ENCODE data around the gene TFDP3. TPM values are rescaled to one million over a fixed set of nuclear protein-coding genes. Genes with fewer than 3 reads are reported as not detected.

Gene TFDP3
- total RNA-seq, 4 donors from 2014 or later = not detected

GRCh38 chrX:133248177-133248576, 30.0 kb upstream of the TFDP3 start:
- TF ChIP-seq POLR2AphosphoS5 (IDR thresholded peaks at IDR 0.05) (no peak), EP300 (IDR thresholded peaks at IDR 0.05; ENCODE audit: low read depth) (no peak)
- H3K36me3 ChIP-seq = no peaks in the 10 kb centered on the region
- H3K4me1 ChIP-seq = no peaks in the 10 kb centered on the region
- H3K27ac ChIP-seq = no peak overlapping the region
- H3K4me3 ChIP-seq = no peak overlapping the region
- in situ Hi-C loops (cut with MboI; ENCODE audit: low pct_ligation_motif_present in 1 of 4, low pct_unique_long_range_greater_than_20kb in 1 of 4, low sequenced_read_pairs in 3 of 4) (no loop called here), intact Hi-C loops (cut with DNase I; ENCODE audit: low total_unique reads) (no loop called here)
- H3K27me3 ChIP-seq = no peaks in the 10 kb centered on the region
- no peaks in the 10 kb centered on the region for H3K9me3 ChIP-seq
- no peak for DNase-seq
- 57% methylated on average over 2 of the region's 2 CpGs; no CpG with 5 or more reads in 1 of the 2 donors for WGBS, 2 donors (ENCODE audit: low coverage in 1 of 2)

- in situ Hi-C loops (cut with MboI; ENCODE audit: low pct_ligation_motif_present in 1 of 4, low pct_unique_long_range_greater_than_20kb in 1 of 4, low sequenced_read_pairs in 3 of 4) = no loop called here
- no peaks in the 10 kb centered on the region for H3K9me3 ChIP-seq
Observed at GRCh38 chrX:133246921-133247320, 28.8 kb upstream of the TFDP3 start.

GRCh38 chrX:133235830-133236229, 17.7 kb upstream of the TFDP3 start:
- no peaks in the 10 kb centered on the region for H3K36me3 ChIP-seq
- in situ Hi-C loops (cut with MboI; ENCODE audit: low pct_ligation_motif_present in 1 of 4, low pct_unique_long_range_greater_than_20kb in 1 of 4, low sequenced_read_pairs in 3 of 4) (no loop called here), intact Hi-C loops (cut with DNase I; ENCODE audit: low total_unique reads) (no loop called here)
- TF ChIP-seq CTCF (IDR thresholded peaks at IDR 0.05) = no peak
- no peak for TF ChIP-seq EP300 (IDR thresholded peaks at IDR 0.05; ENCODE audit: low read depth)
- no peak for TF ChIP-seq POLR2AphosphoS5 (IDR thresholded peaks at IDR 0.05)
- TF ChIP-seq POLR2A (IDR thresholded peaks at IDR 0.05) = no peak
- H3K27me3 ChIP-seq = no peaks in the 10 kb centered on the region
- H3K4me3 ChIP-seq = no peak overlapping the region
- no peaks in the 10 kb centered on the region for H3K9me3 ChIP-seq
- no peak overlapping the region for H3K27ac ChIP-seq
- H3K4me1 ChIP-seq = no peaks in the 10 kb centered on the region
- no peak for DNase-seq
- WGBS, 2 donors (ENCODE audit: low coverage in 1 of 2) = 82% methylated on average over 3 of the region's 3 CpGs; no CpG with 5 or more reads in 1 of the 2 donors

More at GRCh38 chrX:133246921-133247320, 28.8 kb upstream of the TFDP3 start:
- Histone ChIP-seq H3K4me1 (no peaks in the 10 kb centered on the region), H3K27me3 (no peaks in the 10 kb centered on the region), H3K27ac (no peak overlapping the region), H3K36me3 (no peaks in the 10 kb centered on the region), H3K4me3 (no peak overlapping the region)
- no peak for DNase-seq
- intact Hi-C loops (cut with DNase I; ENCODE audit: low total_unique reads) = no loop called here
- TF ChIP-seq POLR2A (IDR thresholded peaks at IDR 0.05) (no peak), POLR2AphosphoS5 (IDR thresholded peaks at IDR 0.05) (no peak), CTCF (IDR thresholded peaks at IDR 0.05) (no peak), EP300 (IDR thresholded peaks at IDR 0.05; ENCODE audit: low read depth) (no peak)

- in situ Hi-C loops (cut with MboI; ENCODE audit: low pct_ligation_motif_present in 1 of 4, low pct_unique_long_range_greater_than_20kb in 1 of 4, low sequenced_read_pairs in 3 of 4) (no loop called here), intact Hi-C loops (cut with DNase I; ENCODE audit: low total_unique reads) (no loop called here)
- 35% methylated on average over 1 of the region's 1 CpG; no CpG with 5 or more reads in 1 of the 2 donors for WGBS, 2 donors (ENCODE audit: low coverage in 1 of 2)
- Histone ChIP-seq H3K4me3 (no peak overlapping the region), H3K4me1 (no peaks in the 10 kb centered on the region), H3K9me3 (no peaks in the 10 kb centered on the region), H3K27me3 (no peaks in the 10 kb centered on the region), H3K36me3 (no peaks in the 10 kb centered on the region), H3K27ac (no peak overlapping the region)
- no peak for DNase-seq
- TF ChIP-seq EP300 (IDR thresholded peaks at IDR 0.05; ENCODE audit: low read depth) = no peak
- TF ChIP-seq POLR2A (IDR thresholded peaks at IDR 0.05) = no peak
- no peak for TF ChIP-seq CTCF (IDR thresholded peaks at IDR 0.05)
- no peak for TF ChIP-seq POLR2AphosphoS5 (IDR thresholded peaks at IDR 0.05)
Observed at GRCh38 chrX:133232331-133232730, 14.2 kb upstream of the TFDP3 start.

- Histone ChIP-seq H3K4me1 (no peaks in the 10 kb centered on the region), H3K36me3 (no peaks in the 10 kb centered on the region), H3K9me3 (no peaks in the 10 kb centered on the region), H3K4me3 (no peak overlapping the region), H3K27ac (no peak overlapping the region), H3K27me3 (no peaks in the 10 kb centered on the region)
- WGBS, 2 donors (ENCODE audit: low coverage in 1 of 2) = 66% methylated on average over 4 of the region's 4 CpGs; no CpG with 5 or more reads in 1 of the 2 donors
- TF ChIP-seq EP300 (IDR thresholded peaks at IDR 0.05; ENCODE audit: low read depth) = no peak
- no peak for TF ChIP-seq POLR2AphosphoS5 (IDR thresholded peaks at IDR 0.05)
- no peak for TF ChIP-seq POLR2A (IDR thresholded peaks at IDR 0.05)
- TF ChIP-seq CTCF (IDR thresholded peaks at IDR 0.05) = no peak
- no peak for DNase-seq
- intact Hi-C loops (cut with DNase I; ENCODE audit: low total_unique reads) = no loop called here
- in situ Hi-C loops (cut with MboI; ENCODE audit: low pct_ligation_motif_present in 1 of 4, low pct_unique_long_range_greater_than_20kb in 1 of 4, low sequenced_read_pairs in 3 of 4) = no loop called here
Observed at GRCh38 chrX:133229361-133229760, 11.2 kb upstream of the TFDP3 start.
